HEK293 (cell line): ENCODE results near the gene FAM227B.

Experiments
- GLI2 ChIP-seq: fragments of 450-650 bp; formaldehyde crosslinking; IDR thresholded peaks from 2 replicates; pipeline ENCODE4; 2017; ENCODE audit warnings: missing biosample characterization, missing genetic modification characterization, low read depth, borderline replicate concordance
- KLF10 ChIP-seq: fragments of 450-650 bp; IDR thresholded peaks from 2 replicates; pipeline ENCODE4 v1.5.1; 2018; ENCODE audit warnings: missing biosample characterization, mild to moderate bottlenecking, missing genetic modification characterization
- MYNN ChIP-seq: fragments of 450-650 bp; formaldehyde crosslinking; IDR thresholded peaks from 2 replicates; pipeline ENCODE4 v1.5.1; 2016; ENCODE audit warnings: missing biosample characterization, missing genetic modification characterization, borderline replicate concordance
- REPIN1 ChIP-seq: fragments of 450-650 bp; formaldehyde crosslinking; IDR thresholded peaks from 2 replicates; pipeline ENCODE4 v1.5.1; 2017; ENCODE audit warnings: missing biosample characterization, missing genetic modification characterization, low read depth
- SETDB1 ChIP-seq: IDR thresholded peaks from one replicate; pipeline ENCODE4 v1.6.1; 2017; ENCODE audit warnings: mild to moderate bottlenecking, low read length, moderate library complexity, mixed read lengths; ENCODE audit not compliant: insufficient read length
- YY2 ChIP-seq: fragments of 450-650 bp; formaldehyde crosslinking; IDR thresholded peaks from 2 replicates; pipeline ENCODE4 v1.5.1; 2016; ENCODE audit warnings: missing biosample characterization, missing genetic modification characterization
- ZNF175 ChIP-seq: fragments of 450-650 bp; formaldehyde crosslinking; IDR thresholded peaks from 2 replicates; pipeline ENCODE4 v1.5.1; 2016; ENCODE audit warnings: missing biosample characterization, missing genetic modification characterization
- ZNF24 ChIP-seq: fragments of 450-650 bp; formaldehyde crosslinking; IDR thresholded peaks from 2 replicates; pipeline ENCODE4 v1.5.1; 2016; ENCODE audit warnings: missing biosample characterization, missing genetic modification characterization
- TF ChIP-seq, protein P1 (sequence below): fragments of 450-650 bp; formaldehyde crosslinking; IDR thresholded peaks from 2 replicates; pipeline ENCODE4 v1.5.1; 2016; ENCODE audit warnings: missing biosample characterization, missing genetic modification characterization, borderline replicate concordance
- TF ChIP-seq, protein P2 (sequence below): fragments of 450-650 bp; formaldehyde crosslinking; IDR thresholded peaks from 2 replicates; pipeline ENCODE4 v1.5.1; 2016; ENCODE audit warnings: missing biosample characterization, missing genetic modification characterization
- TF ChIP-seq, protein P3 (sequence below): fragments of 450-650 bp; formaldehyde crosslinking; IDR thresholded peaks from 2 replicates; pipeline ENCODE4 v1.5.1; 2016; ENCODE audit warnings: missing biosample characterization, missing genetic modification characterization
- TF ChIP-seq, protein P4 (sequence below): sonication (generic); formaldehyde crosslinking; IDR thresholded peaks from 2 replicates; pipeline ENCODE4 v1.8.1; 2022; ENCODE audit warnings: mild to moderate bottlenecking, moderate library complexity, missing genetic modification reagents

DNA sequence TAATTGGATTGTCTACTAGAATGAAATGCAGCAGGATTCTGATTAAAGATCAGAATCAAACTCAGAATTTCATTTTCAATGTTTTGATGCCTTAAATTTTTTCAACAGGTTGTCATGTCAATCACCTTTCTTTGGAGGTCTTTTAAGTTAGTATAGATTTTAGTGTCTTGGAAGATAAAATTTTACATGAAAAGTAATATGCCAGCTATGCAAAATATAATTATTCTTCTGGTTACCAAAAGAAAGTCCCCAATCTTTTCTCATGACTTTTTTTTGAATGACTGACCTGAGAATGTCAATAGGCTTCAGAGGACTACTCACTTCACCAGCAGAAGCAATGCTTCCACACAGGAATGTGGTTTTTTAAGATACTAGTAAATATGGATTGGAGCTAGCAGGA lies 193.2 kb downstream of the FAM227B start:
- TF ChIP-seq, protein P1, sequence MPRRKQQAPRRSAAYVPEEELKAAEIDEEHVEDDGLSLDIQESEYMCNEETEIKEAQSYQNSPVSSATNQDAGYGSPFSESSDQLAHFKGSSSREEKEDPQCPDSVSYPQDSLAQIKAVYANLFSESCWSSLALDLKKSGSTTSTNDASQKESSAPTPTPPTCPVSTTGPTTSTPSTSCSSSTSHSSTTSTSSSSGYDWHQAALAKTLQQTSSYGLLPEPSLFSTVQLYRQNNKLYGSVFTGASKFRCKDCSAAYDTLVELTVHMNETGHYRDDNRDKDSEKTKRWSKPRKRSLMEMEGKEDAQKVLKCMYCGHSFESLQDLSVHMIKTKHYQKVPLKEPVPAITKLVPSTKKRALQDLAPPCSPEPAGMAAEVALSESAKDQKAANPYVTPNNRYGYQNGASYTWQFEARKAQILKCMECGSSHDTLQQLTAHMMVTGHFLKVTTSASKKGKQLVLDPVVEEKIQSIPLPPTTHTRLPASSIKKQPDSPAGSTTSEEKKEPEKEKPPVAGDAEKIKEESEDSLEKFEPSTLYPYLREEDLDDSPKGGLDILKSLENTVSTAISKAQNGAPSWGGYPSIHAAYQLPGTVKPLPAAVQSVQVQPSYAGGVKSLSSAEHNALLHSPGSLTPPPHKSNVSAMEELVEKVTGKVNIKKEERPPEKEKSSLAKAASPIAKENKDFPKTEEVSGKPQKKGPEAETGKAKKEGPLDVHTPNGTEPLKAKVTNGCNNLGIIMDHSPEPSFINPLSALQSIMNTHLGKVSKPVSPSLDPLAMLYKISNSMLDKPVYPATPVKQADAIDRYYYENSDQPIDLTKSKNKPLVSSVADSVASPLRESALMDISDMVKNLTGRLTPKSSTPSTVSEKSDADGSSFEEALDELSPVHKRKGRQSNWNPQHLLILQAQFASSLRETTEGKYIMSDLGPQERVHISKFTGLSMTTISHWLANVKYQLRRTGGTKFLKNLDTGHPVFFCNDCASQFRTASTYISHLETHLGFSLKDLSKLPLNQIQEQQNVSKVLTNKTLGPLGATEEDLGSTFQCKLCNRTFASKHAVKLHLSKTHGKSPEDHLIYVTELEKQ (tag by site-specific recombination), result no peak
- TF ChIP-seq REPIN1 (tag by site-specific recombination) (no peak), KLF10 (tag by site-specific recombination) (no peak), GLI2 (tag by site-specific recombination) (no peak), MYNN (no peak), ZNF24 (tag by site-specific recombination) (no peak), SETDB1 (no peak), ZNF175 (tag by site-specific recombination) (no peak), YY2 (tag by site-specific recombination) (no peak)
- TF ChIP-seq, protein P2, sequence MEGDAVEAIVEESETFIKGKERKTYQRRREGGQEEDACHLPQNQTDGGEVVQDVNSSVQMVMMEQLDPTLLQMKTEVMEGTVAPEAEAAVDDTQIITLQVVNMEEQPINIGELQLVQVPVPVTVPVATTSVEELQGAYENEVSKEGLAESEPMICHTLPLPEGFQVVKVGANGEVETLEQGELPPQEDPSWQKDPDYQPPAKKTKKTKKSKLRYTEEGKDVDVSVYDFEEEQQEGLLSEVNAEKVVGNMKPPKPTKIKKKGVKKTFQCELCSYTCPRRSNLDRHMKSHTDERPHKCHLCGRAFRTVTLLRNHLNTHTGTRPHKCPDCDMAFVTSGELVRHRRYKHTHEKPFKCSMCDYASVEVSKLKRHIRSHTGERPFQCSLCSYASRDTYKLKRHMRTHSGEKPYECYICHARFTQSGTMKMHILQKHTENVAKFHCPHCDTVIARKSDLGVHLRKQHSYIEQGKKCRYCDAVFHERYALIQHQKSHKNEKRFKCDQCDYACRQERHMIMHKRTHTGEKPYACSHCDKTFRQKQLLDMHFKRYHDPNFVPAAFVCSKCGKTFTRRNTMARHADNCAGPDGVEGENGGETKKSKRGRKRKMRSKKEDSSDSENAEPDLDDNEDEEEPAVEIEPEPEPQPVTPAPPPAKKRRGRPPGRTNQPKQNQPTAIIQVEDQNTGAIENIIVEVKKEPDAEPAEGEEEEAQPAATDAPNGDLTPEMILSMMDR (tag by site-specific recombination), result no peak
- TF ChIP-seq, protein P3, sequence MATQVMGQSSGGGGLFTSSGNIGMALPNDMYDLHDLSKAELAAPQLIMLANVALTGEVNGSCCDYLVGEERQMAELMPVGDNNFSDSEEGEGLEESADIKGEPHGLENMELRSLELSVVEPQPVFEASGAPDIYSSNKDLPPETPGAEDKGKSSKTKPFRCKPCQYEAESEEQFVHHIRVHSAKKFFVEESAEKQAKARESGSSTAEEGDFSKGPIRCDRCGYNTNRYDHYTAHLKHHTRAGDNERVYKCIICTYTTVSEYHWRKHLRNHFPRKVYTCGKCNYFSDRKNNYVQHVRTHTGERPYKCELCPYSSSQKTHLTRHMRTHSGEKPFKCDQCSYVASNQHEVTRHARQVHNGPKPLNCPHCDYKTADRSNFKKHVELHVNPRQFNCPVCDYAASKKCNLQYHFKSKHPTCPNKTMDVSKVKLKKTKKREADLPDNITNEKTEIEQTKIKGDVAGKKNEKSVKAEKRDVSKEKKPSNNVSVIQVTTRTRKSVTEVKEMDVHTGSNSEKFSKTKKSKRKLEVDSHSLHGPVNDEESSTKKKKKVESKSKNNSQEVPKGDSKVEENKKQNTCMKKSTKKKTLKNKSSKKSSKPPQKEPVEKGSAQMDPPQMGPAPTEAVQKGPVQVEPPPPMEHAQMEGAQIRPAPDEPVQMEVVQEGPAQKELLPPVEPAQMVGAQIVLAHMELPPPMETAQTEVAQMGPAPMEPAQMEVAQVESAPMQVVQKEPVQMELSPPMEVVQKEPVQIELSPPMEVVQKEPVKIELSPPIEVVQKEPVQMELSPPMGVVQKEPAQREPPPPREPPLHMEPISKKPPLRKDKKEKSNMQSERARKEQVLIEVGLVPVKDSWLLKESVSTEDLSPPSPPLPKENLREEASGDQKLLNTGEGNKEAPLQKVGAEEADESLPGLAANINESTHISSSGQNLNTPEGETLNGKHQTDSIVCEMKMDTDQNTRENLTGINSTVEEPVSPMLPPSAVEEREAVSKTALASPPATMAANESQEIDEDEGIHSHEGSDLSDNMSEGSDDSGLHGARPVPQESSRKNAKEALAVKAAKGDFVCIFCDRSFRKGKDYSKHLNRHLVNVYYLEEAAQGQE, result no peak
- TF ChIP-seq, protein P4, sequence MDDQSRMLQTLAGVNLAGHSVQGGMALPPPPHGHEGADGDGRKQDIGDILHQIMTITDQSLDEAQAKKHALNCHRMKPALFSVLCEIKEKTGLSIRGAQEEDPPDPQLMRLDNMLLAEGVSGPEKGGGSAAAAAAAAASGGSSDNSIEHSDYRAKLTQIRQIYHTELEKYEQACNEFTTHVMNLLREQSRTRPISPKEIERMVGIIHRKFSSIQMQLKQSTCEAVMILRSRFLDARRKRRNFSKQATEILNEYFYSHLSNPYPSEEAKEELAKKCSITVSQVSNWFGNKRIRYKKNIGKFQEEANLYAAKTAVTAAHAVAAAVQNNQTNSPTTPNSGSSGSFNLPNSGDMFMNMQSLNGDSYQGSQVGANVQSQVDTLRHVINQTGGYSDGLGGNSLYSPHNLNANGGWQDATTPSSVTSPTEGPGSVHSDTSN (CRISPR knock-in tag), result no peak
